DND-41 (cell line): ENCODE data around the gene LAMC3.

Experiments used
- ATAC-seq: fragments of 200-7000 bp; cut with Tn5 transposase; 3 replicates; pipeline ENCODE4 v1.9.1; 2021; ENCODE audit warnings: low read depth; ENCODE audit not compliant: insufficient read depth
- DNase-seq: peaks from one replicate; pipeline ENCODE4 v3.0.0-alpha.2; 2020
- H2AFZ ChIP-seq: 2 replicates; pipeline ENCODE4 v1.6.0; 2012; ENCODE audit warnings: low read depth, low read length
- H3K27ac ChIP-seq: 2 replicates; pipeline ENCODE4 v1.5.1; 2012; ENCODE audit warnings: low read length, inconsistent platforms
- H3K27me3 ChIP-seq: fragments of 200-600 bp; sonication (generic); 2 replicates; pipeline ENCODE4 v1.6.0; 2012; ENCODE audit warnings: low read length, mild to moderate bottlenecking, inconsistent platforms; ENCODE audit not compliant: insufficient read depth, poor library complexity
- H3K36me3 ChIP-seq: 2 replicates; pipeline ENCODE4 v1.5.1; 2012; ENCODE audit warnings: low read length, inconsistent platforms; ENCODE audit not compliant: insufficient read depth
- H3K4me1 ChIP-seq: 2 replicates; pipeline ENCODE4 v1.5.1; 2012; ENCODE audit warnings: mild to moderate bottlenecking, low read length; ENCODE audit not compliant: insufficient read depth
- H3K4me2 ChIP-seq: 2 replicates; pipeline ENCODE4 v1.6.0; 2012; ENCODE audit warnings: mild to moderate bottlenecking, moderate library complexity, low read length, inconsistent platforms; ENCODE audit not compliant: insufficient read depth
- H3K4me3 ChIP-seq, 2 experiments: fragments of 200-600 bp in 1 of 2; shearing (Covaris generic) in 1 of 2; 2 replicates each; pipeline ENCODE4 v1.5.1; 2012 to 2016; ENCODE audit warnings: inconsistent platforms in 2 of 2, low read length in 2 of 2, mild to moderate bottlenecking in 2 of 2, low read depth in 1 of 2, moderate library complexity in 1 of 2
- H3K79me2 ChIP-seq: 2 replicates; pipeline ENCODE4 v1.6.0; 2012; ENCODE audit warnings: low read length, inconsistent platforms; ENCODE audit not compliant: insufficient read depth
- H3K9ac ChIP-seq: 2 replicates; pipeline ENCODE4 v1.6.0; 2012; ENCODE audit warnings: low read depth, mild to moderate bottlenecking, inconsistent platforms, low read length, moderate library complexity
- H3K9me3 ChIP-seq: 2 replicates; pipeline ENCODE4 v1.5.1; 2012; ENCODE audit warnings: low read length, moderate library complexity, mild to moderate bottlenecking, inconsistent platforms; ENCODE audit not compliant: insufficient read depth, severe bottlenecking
- H4K20me1 ChIP-seq: 2 replicates; pipeline ENCODE4 v1.6.0; 2012; ENCODE audit warnings: low read length; ENCODE audit not compliant: insufficient read depth
- EZH2 ChIP-seq: IDR thresholded peaks from 3 replicates; pipeline ENCODE4 v1.6.1; 2012; ENCODE audit warnings: borderline replicate concordance, low read depth, mild to moderate bottlenecking, moderate library complexity, low read length, inconsistent platforms; ENCODE audit not compliant: severe bottlenecking
- TF ChIP-seq, protein P1 (sequence below): IDR thresholded peaks from 2 replicates; pipeline ENCODE4 v1.5.1; 2012; ENCODE audit warnings: borderline replicate concordance, low read length, moderate library complexity, mild to moderate bottlenecking; ENCODE audit not compliant: poor library complexity, severe bottlenecking; ENCODE audit errors: extremely low read depth

The LAMC3 gene

GRCh38 chr9:131076347-131077195 lies 67.6 kb downstream of the LAMC3 start:
- H3K4me3 ChIP-seq, result no peak overlapping the region
- H3K36me3 ChIP-seq, result no peaks in the 10 kb centered on the region
- H3K4me1 ChIP-seq, result no peaks in the 10 kb centered on the region
- DNase-seq, result no peak
- no peak overlapping the region for H3K27ac ChIP-seq
- no peaks in the 10 kb centered on the region for H3K9me3 ChIP-seq
- no peaks in the 10 kb centered on the region for H3K79me2 ChIP-seq
- H3K9ac ChIP-seq, result no peak overlapping the region
- no peak overlapping the region for H2AFZ ChIP-seq
- TF ChIP-seq EZH2, result no peak
- TF ChIP-seq, protein P1, sequence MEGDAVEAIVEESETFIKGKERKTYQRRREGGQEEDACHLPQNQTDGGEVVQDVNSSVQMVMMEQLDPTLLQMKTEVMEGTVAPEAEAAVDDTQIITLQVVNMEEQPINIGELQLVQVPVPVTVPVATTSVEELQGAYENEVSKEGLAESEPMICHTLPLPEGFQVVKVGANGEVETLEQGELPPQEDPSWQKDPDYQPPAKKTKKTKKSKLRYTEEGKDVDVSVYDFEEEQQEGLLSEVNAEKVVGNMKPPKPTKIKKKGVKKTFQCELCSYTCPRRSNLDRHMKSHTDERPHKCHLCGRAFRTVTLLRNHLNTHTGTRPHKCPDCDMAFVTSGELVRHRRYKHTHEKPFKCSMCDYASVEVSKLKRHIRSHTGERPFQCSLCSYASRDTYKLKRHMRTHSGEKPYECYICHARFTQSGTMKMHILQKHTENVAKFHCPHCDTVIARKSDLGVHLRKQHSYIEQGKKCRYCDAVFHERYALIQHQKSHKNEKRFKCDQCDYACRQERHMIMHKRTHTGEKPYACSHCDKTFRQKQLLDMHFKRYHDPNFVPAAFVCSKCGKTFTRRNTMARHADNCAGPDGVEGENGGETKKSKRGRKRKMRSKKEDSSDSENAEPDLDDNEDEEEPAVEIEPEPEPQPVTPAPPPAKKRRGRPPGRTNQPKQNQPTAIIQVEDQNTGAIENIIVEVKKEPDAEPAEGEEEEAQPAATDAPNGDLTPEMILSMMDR, result no peak
- no peak for ATAC-seq
- H3K4me2 ChIP-seq, result no peak overlapping the region
- no peaks in the 10 kb centered on the region for H3K27me3 ChIP-seq
- H4K20me1 ChIP-seq, result no peaks in the 10 kb centered on the region

GRCh38 chr9:131078427-131079366 lies 69.7 kb downstream of the LAMC3 start:
- no peaks in the 10 kb centered on the region for H4K20me1 ChIP-seq
- no peak overlapping the region for H3K4me2 ChIP-seq
- no peak for TF ChIP-seq EZH2
- TF ChIP-seq, protein P1, result no peak
- H3K4me3 ChIP-seq, result no peak overlapping the region
- H2AFZ ChIP-seq, result no peak overlapping the region
- H3K79me2 ChIP-seq, result no peaks in the 10 kb centered on the region
- no peaks in the 10 kb centered on the region for H3K27me3 ChIP-seq
- no peaks in the 10 kb centered on the region for H3K9me3 ChIP-seq
- DNase-seq (no peak), ATAC-seq (no peak)
- no peaks in the 10 kb centered on the region for H3K36me3 ChIP-seq
- H3K4me1 ChIP-seq, result no peaks in the 10 kb centered on the region
- no peak overlapping the region for H3K9ac ChIP-seq
- H3K27ac ChIP-seq, result no peak overlapping the region

- no peaks in the 10 kb centered on the region for H3K79me2 ChIP-seq
- no peaks in the 10 kb centered on the region for H3K27me3 ChIP-seq
- no peaks in the 10 kb centered on the region for H3K9me3 ChIP-seq
- H3K4me2 ChIP-seq, result no peak overlapping the region
- no peaks in the 10 kb centered on the region for H4K20me1 ChIP-seq
- DNase-seq (no peak), ATAC-seq (no peak)
- TF ChIP-seq EZH2, result no peak
- TF ChIP-seq, protein P1, result no peak
- no peak overlapping the region for H2AFZ ChIP-seq
- H3K36me3 ChIP-seq, result no peaks in the 10 kb centered on the region
- H3K9ac ChIP-seq, result no peak overlapping the region
- H3K27ac ChIP-seq, result no peak overlapping the region
- H3K4me1 ChIP-seq, result no peaks in the 10 kb centered on the region
- no peak overlapping the region for H3K4me3 ChIP-seq
Measured at GRCh38 chr9:131080589-131080988, 71.6 kb downstream of the LAMC3 start.
